ENCODE results near the gene NEK4.
"Not testable (repeated sequence)": the region's sequence is repeated elsewhere in the genome, so short reads cannot be mapped to it uniquely, and the experiment has no call there.

NEK4 gene

GRCh38 chr3:52696830-52697631 is 73.7 kb downstream of the NEK4 start:
- no peak for DNase-seq (ENCODE audit: low read depth in 3 of 3)

GRCh38 chr3:52695798-52696671 is 74.7 kb downstream of the NEK4 start:
- no peak for DNase-seq (ENCODE audit: low read depth in 3 of 3)

- DNase-seq (ENCODE audit: low read depth in 3 of 3), result no peak
Observed at GRCh38 chr3:52694528-52695189, 76.1 kb downstream of the NEK4 start.

- DNase-seq (ENCODE audit: low read depth in 3 of 3), result no peak
Observed at GRCh38 chr3:52693071-52693470, 77.7 kb downstream of the NEK4 start.

- no peak for DNase-seq (ENCODE audit: low read depth in 3 of 3)
Observed at GRCh38 chr3:52690560-52690959, 80.2 kb downstream of the NEK4 start.

GRCh38 chr3:52689151-52689550 is 81.6 kb downstream of the NEK4 start:
- DNase-seq (ENCODE audit: low read depth in 3 of 3), result no peak

- DNase-seq (ENCODE audit: low read depth in 3 of 3), result no peak
Observed at GRCh38 chr3:52688266-52688665, 82.5 kb downstream of the NEK4 start.

- DNase-seq (ENCODE audit: low read depth in 3 of 3), result peak; percentile 86 to 92 (median 88)
Observed at GRCh38 chr3:52685709-52686691, 84.7 kb downstream of the NEK4 start, which contains the start of the genes GNL3 and PBRM1. TSS of gene GNL3 (plus strand) at chr3:52686032. CDS start at chr3:52686093, 61 bp downstream. TSS of gene PBRM1 (minus strand) at chr3:52685913.

- peak; percentile 64 to 86 (median 68) for DNase-seq (ENCODE audit: low read depth in 3 of 3)
Observed at GRCh38 chr3:52685285-52685708, 85.4 kb downstream of the NEK4 start.

- no peak for DNase-seq (ENCODE audit: low read depth in 3 of 3)
Observed at GRCh38 chr3:52684184-52684583, 86.6 kb downstream of the NEK4 start.

GRCh38 chr3:52683611-52684010 is 87.1 kb downstream of the NEK4 start:
- DNase-seq (ENCODE audit: low read depth in 3 of 3), result no peak

- DNase-seq (ENCODE audit: low read depth in 3 of 3), result peak in 2 of 3 experiments; percentile 31 to 33
Observed at GRCh38 chr3:52682016-52682415, 88.7 kb downstream of the NEK4 start.

- no peak for DNase-seq (ENCODE audit: low read depth in 3 of 3)
Observed at GRCh38 chr3:52681596-52681995, 89.1 kb downstream of the NEK4 start.

GRCh38 chr3:52679811-52680210 is 90.9 kb downstream of the NEK4 start:
- DNase-seq (ENCODE audit: low read depth in 3 of 3), result no peak

- no peak for DNase-seq (ENCODE audit: low read depth in 3 of 3)
Observed at GRCh38 chr3:52679199-52679538, 91.6 kb downstream of the NEK4 start.

GRCh38 chr3:52678265-52679198 is 92.2 kb downstream of the NEK4 start:
- DNase-seq (ENCODE audit: low read depth in 3 of 3), result no peak

GRCh38 chr3:52676201-52676600 is 94.5 kb downstream of the NEK4 start:
- DNase-seq (ENCODE audit: low read depth in 3 of 3), result not testable (repeated sequence)

GRCh38 chr3:52671676-52672075 is 99.1 kb downstream of the NEK4 start:
- DNase-seq (ENCODE audit: low read depth in 3 of 3), result no peak

- DNase-seq (ENCODE audit: low read depth in 3 of 3), result peak in 2 of 3 experiments; percentile 28 to 31
Observed at GRCh38 chr3:52670621-52671521, 99.9 kb downstream of the NEK4 start.
